HG02610 (cell line): ENCODE measurements around the gene STBD1.
"Not testable (repeated sequence)": the region's sequence is repeated elsewhere in the genome, so short reads cannot be mapped to it uniquely, and the experiment has no call there.

ENCODE experiments used
- ATAC-seq: cut with Tn5 transposase; IDR thresholded peaks from one replicate; pipeline ENCODE4 v1.9.1; 2021; ENCODE audit warnings: mild to moderate bottlenecking, moderate library complexity; ENCODE audit not compliant: unreplicated experiment

Gene STBD1

DNA sequence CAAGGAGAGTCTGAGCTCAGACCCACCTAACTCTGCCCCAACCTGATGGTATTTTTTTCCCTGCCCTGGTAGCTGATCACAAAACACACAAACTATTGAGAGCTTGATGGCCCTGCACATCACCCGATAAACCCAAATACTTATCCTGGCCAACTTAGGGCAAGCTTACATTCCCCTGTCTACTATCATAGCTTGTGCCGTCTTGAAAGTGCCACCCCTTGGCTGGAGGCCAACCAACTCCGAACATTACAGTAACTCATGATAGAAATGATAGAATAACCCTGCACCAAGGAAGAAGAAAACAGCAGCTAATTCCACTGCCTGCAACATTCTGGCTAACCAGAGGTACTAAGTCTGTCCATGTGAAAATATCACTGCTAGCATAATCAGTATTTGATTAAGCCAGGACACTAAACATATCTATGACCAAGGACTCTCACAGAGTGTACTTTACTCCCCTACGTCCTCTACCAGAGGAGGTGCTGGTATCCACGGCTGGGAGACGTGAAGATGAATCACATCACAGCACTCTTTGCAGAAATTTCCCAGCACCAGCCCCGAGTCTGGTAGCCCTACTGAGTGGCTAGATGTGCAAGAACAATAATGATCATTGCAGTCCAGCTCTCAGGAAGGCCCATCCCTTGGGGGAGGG, 8.9 kb downstream of the STBD1 start:
- ATAC-seq = no peak

DNA sequence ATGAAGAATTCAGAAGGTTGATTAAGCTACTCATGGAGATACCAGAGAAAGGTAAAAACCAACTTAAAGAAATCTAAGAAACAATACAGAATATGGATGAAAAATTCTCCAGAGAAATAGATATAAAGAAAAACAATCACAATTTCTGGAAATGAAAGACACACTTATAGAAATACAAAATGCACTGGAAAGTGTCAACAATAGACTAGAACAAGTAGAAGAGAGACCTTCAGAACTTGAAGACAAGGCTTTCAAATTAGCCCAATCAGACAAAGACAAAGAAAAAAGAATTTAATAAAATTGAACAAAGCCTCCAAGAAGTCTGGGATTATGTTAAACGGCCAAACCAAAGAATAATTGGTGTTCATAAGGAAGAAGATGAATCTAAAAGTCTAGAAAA, 9.6 kb downstream of the STBD1 start:
- no peak for ATAC-seq

DNA sequence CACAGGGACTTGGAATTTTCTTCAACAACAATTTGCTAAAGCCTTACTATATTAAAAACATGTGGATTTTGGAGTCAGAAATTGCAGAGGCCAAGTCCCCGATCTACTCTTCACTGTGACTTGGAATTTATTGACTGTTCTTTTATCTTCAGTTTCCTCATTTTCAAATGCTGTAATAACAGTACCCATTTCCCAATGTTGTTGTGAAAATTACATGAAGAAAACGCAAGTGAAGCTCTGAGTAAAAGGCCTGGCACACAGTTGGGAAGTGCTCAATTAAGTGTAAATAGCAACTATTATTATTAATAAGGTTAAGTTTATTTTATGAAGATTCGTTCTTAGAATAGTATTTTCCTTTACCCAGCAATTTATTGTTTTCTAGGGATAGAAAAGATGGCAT, 15.7 kb downstream of the STBD1 start:
- no peak for ATAC-seq

DNA sequence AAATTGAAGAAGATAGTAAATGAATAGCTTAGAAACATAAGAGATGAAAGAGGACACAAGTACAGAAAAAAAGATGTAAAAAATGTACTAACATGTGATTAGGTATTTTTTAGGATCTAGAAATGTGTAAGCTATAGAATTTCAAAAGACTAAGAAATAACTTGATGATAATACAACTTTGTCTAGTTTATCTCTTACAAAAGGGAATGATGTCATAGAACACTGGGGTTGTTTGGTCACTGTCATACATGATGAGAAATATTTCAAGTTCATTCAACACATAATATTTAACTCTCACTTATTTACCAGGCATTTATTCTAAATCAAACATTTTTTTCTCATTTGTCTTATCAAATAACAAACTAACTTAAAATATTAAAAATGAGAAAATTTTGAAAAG, 18.5 kb downstream of the STBD1 start:
- ATAC-seq = no peak

DNA sequence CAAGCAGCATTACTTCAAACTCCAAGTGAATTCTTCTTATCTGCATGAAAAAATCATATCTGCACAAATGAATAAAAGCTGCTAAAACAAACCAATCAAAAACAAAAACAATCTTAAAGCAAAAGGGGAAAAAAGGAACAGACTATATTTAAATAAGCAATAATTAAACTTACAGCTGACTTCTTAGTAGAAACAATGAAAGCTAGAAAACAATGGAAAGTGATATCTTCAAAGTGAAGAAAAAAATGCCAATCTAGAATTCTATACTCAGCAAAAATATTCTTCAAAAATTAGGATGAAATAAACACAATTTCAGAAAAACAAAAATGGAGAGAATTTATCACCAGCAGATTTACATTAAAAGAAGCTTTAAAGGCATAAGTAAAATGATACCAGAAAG, 20.0 kb downstream of the STBD1 start:
- no peak for ATAC-seq

DNA sequence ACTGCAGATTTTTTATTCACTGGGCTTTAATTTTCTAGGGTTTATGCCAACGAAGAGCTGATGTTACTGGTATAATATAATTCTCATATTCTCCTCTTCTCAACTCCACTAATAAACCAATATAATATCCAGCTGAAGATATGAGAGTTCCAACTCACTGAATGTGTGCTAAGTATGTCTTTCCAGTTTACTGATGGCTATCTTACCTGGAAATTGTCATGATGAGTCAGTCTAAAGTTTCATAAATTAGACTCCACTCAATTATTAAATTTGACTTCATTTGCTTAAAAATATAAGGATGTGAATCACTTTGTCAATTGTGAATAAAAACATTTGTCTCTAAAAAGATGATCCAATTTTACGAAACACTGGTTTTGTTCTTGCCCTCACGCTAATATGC, 28.4 kb downstream of the STBD1 start:
- no peak for ATAC-seq

DNA sequence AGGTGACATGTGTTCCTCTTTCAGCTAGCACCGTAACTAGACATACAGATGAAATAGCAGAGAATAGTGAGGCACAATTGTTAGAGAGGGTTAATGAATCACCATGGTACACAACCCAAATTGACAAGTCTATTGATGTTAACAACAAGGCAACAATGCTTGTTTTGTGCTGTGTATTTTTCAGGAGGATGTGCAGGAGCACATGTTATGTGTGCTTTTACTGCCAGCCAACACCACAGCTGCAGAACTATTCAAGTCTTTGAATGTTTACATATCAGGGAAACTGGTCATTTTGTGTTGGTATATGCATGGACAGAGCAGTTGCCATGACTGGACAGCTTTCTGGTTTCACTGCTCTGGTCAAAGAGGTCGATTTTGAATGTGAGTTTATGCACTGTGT, 32.8 kb downstream of the STBD1 start:
- no peak for ATAC-seq

DNA sequence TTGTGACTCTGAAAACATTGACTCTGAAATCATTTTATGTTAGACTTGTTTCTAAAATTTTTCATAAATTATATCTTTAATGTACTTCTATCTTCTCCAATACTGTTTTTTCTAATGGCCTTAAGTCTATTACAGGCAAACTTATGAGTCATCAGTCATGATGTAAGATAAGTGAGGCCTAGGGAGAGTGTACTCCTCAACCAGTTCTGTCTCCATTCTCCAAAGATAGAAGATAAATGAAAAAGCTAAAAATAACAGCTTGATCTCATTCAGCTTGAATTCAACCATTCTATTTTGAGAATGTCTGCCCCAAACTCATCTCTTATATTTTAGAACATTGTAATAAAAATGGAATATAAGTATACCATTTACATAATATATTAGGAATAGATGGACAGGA, 34.5 kb downstream of the STBD1 start:
- no peak for ATAC-seq

DNA sequence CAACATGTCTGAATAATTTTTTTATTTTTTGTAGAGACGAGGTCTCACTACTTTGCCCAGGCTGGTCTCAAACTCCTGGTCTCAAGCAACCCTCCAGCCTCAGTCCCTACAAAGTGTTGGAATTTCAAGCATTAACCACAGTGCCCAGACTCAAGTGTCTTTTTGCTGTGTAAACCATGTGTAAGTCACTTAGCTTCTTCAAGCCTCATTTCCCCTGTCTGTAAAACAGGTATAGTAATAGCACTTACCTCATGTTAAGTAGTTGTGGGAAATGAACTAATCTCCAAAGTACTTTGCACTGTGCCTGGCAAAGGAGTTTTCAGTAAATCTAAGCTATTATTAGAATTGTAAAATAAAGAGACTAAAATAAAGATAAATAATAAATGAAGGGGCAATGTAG, 35.7 kb downstream of the STBD1 start:
- ATAC-seq = no peak

DNA sequence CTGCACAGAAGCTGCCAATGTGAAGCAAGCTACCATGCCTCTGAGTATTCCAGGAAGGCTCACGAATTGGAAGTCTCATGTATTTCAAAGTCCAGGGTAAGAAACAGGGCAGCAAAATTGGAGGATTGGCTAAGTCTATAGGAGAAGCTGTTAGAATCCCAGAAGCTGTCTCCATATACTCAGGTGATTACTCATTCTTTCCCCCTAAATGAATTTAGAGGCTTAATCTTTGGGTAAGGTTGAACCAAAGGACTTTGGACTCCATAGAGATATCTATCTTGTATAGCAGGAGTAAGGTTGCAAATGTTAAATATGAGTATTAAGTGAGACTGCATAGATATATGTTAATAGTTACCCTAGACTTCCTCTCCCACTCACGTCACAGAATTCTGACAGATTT, 36.3 kb downstream of the STBD1 start:
- no peak for ATAC-seq

DNA sequence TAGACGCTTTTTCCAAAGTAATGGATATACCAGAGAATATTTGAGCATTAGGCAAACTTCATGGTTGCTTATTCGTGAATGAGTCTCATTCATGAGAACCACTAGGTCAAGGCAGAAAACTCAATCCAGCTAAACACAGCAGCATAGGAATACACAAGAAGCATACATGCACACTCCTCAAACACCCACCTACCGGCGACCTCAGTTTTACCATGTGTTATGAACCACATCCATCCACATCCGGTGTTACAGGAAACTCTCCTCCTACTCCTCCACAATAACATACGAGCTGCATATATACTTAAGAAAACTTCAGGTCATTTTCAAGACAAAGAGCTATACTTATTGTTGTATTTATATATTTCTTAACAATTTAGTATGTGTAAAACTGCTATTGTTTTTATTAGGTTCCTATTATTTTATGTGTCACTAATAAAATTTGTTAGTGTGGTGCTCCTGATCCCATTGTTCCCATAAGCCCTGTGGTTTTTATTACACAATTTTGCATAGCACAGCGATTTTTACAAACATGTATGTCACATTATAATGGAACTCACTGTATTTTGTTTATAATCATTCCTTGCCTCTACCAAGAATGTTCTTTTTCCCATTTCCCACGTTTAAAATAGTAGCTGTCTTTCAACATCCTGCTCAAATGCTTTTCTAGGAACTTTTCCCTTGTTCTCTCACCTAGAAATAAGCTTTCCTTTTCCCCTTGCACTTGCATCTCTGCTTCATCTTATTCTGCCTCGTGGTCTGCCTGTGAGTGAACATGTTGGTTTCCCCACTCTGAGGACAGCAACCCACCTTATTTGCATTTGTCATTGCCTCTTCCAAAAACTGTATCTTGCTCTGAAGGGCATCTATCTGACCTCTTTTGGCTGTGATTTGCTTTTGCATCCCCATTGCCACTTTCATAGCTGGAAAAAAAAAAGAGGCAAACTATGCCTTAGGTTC, 48.3 kb downstream of the STBD1 start:
- no peak for ATAC-seq

DNA sequence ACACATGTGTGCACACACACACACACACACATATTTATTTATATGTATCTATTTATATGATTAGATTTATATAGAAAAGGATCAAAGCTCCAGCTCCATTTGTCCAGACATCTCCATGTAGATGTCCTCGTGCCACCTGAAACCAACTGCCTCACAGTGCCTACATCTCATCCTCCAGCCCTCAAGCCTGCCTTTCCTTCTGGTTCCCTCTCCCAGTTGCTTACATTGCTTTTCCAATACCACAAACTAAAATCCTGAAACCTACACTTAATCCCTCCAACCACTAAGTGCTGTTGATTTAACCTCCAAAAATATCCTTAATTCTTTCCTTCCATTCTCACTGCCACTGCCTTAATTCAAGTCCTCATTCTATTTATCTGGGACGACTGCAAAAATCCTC, 51.4 kb downstream of the STBD1 start:
- no peak for ATAC-seq

DNA sequence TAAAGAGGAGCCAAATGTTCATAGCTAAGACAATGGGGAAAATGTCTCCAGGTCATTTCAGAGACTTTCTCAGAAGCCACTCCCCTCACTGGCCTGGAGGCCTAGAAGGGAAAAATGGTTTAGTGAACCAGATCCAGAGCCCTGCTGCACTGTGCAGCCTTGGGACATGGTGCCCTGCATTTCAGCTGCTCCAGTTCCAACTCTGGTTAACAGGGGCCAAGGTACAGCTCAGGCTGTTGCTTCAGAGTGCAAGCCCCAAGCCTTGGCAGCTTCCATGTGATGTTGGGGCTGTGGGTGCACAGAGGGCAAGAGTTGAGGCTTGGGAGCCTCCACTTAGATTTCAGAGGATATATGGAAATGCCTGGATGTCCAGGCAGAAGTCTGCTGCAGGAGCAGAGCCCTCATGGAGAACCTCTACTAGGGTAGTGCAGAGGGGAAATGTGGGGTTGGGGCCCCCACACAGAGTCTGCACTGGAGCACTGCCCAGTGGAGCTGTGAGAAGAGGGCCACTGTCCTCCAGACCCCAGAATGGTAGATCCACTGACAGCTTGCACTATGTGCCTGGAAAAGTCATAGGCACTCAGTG, 53.4 kb downstream of the STBD1 start:
- not testable (repeated sequence) for ATAC-seq
